MM.1S (cell line): ENCODE results near the gene VEZT.

Experiments
- DNase-seq: peaks from one replicate; pipeline ENCODE4 v3.0.0-alpha.2; 2015
- H2AFZ ChIP-seq: fragments of 300-600 bp; sonication (generic); 2 replicates; pipeline ENCODE4 v1.6.0; 2016; ENCODE audit warnings: antibody characterized with exemption, low read length
- H3F3A ChIP-seq: fragments of 300-600 bp; sonication (generic); 2 replicates; pipeline ENCODE4 v1.6.1; 2016; ENCODE audit warnings: mild to moderate bottlenecking, antibody characterized with exemption, low read length, moderate library complexity, mixed read lengths; ENCODE audit not compliant: insufficient read depth
- H3K27ac ChIP-seq: fragments of 300-600 bp; sonication (generic); 2 replicates; pipeline ENCODE4 v1.5.1; 2016; ENCODE audit warnings: mild to moderate bottlenecking, low read length
- H3K27me3 ChIP-seq: fragments of 300-600 bp; sonication (generic); replicated peaks from 2 replicates; pipeline ENCODE4 v1.6.0; 2016; ENCODE audit warnings: low read length; ENCODE audit not compliant: insufficient read depth
- H3K36me3 ChIP-seq: fragments of 300-600 bp; sonication (generic); replicated peaks from 2 replicates; pipeline ENCODE4 v1.6.1; 2016; ENCODE audit warnings: mild to moderate bottlenecking, low read length, mixed read lengths; ENCODE audit not compliant: insufficient read depth
- H3K4me1 ChIP-seq: fragments of 300-600 bp; sonication (generic); 2 replicates; pipeline ENCODE4 v1.6.1; 2016; ENCODE audit warnings: low read length, mixed read lengths
- H3K4me2 ChIP-seq: fragments of 300-600 bp; sonication (generic); 2 replicates; pipeline ENCODE4 v1.6.0; 2016; ENCODE audit warnings: low read depth, low read length
- H3K4me3 ChIP-seq: fragments of 300-600 bp; sonication (generic); 2 replicates; pipeline ENCODE4 v1.5.1; 2016; ENCODE audit warnings: low read length, mixed read lengths
- H3K79me2 ChIP-seq: fragments of 300-600 bp; sonication (generic); 2 replicates; pipeline ENCODE4 v1.6.1; 2016; ENCODE audit warnings: mixed run types, low read length, mixed read lengths
- H3K9ac ChIP-seq: fragments of 300-600 bp; sonication (generic); 2 replicates; pipeline ENCODE4 v1.6.1; 2016; ENCODE audit warnings: low read length, mixed read lengths
- H3K9me2 ChIP-seq: fragments of 300-600 bp; sonication (generic); replicated peaks from 2 replicates; pipeline ENCODE4 v1.6.1; 2016; ENCODE audit warnings: mild to moderate bottlenecking, low read length, mixed read lengths; ENCODE audit not compliant: insufficient read depth
- H3K9me3 ChIP-seq: fragments of 300-600 bp; sonication (generic); replicated peaks from 2 replicates; pipeline ENCODE4 v1.6.1; 2016; ENCODE audit warnings: mild to moderate bottlenecking, low read length, mixed read lengths; ENCODE audit not compliant: insufficient read depth
- H4K20me1 ChIP-seq: fragments of 300-600 bp; sonication (generic); 2 replicates; pipeline ENCODE4 v1.6.1; 2016; ENCODE audit warnings: mild to moderate bottlenecking, low read length, moderate library complexity, mixed read lengths; ENCODE audit not compliant: insufficient read depth
- EZH2 ChIP-seq: fragments of 300-600 bp; sonication (generic); optimal IDR thresholded peaks from 2 replicates; pipeline ENCODE3; 2017; ENCODE audit warnings: low read depth, mild to moderate bottlenecking, antibody characterized with exemption, low read length, mixed read lengths
- EZH2phosphoT487 ChIP-seq: fragments of 300-600 bp; sonication (generic); IDR thresholded peaks from 2 replicates; pipeline ENCODE4 v1.6.1; 2018; ENCODE audit warnings: antibody characterized with exemption, low read length
- TF ChIP-seq, protein P1 (sequence below): fragments of 300-600 bp; sonication (generic); IDR thresholded peaks from 2 replicates; pipeline ENCODE4 v1.5.1; 2016; ENCODE audit warnings: antibody characterized with exemption, low read length, mixed read lengths

The VEZT gene

DNA sequence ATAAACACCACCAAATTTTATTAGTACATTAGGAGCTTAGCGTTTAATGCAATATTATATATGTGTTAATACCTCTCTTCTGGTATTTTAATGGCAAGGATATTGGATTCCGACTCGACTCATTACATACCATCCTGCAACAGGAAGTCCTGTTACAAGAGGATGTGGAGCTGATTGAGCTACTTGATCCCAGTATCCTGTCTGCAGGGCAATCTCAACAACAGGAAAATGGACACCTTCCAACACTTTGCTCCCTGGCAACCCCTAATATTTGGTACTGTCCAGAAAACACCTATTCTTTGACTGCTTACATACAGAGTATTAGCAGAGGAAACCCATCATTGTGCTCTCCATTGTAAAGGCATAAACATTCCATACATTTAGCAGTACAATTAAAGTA, 45.2 kb downstream of the VEZT start:
- H3K9me2 ChIP-seq: no peaks in the 10 kb centered on the region
- H3K4me3 ChIP-seq: no peak overlapping the region
- no peak overlapping the region for H2AFZ ChIP-seq
- no peaks in the 10 kb centered on the region for H4K20me1 ChIP-seq
- no peak for TF ChIP-seq EZH2phosphoT487
- TF ChIP-seq, protein P1, sequence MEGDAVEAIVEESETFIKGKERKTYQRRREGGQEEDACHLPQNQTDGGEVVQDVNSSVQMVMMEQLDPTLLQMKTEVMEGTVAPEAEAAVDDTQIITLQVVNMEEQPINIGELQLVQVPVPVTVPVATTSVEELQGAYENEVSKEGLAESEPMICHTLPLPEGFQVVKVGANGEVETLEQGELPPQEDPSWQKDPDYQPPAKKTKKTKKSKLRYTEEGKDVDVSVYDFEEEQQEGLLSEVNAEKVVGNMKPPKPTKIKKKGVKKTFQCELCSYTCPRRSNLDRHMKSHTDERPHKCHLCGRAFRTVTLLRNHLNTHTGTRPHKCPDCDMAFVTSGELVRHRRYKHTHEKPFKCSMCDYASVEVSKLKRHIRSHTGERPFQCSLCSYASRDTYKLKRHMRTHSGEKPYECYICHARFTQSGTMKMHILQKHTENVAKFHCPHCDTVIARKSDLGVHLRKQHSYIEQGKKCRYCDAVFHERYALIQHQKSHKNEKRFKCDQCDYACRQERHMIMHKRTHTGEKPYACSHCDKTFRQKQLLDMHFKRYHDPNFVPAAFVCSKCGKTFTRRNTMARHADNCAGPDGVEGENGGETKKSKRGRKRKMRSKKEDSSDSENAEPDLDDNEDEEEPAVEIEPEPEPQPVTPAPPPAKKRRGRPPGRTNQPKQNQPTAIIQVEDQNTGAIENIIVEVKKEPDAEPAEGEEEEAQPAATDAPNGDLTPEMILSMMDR: no peak
- TF ChIP-seq EZH2: no peak
- H3K79me2 ChIP-seq: no peaks in the 10 kb centered on the region
- H3K27ac ChIP-seq: no peak overlapping the region
- H3K9me3 ChIP-seq: no peaks in the 10 kb centered on the region
- H3K27me3 ChIP-seq: no peaks in the 10 kb centered on the region
- H3K36me3 ChIP-seq: no peaks in the 10 kb centered on the region; the same call in 1 of the 2 replicates
- H3F3A ChIP-seq: no peaks in the 10 kb centered on the region
- no peak for DNase-seq
- H3K9ac ChIP-seq: no peak overlapping the region
- no peak overlapping the region for H3K4me2 ChIP-seq
- no peaks in the 10 kb centered on the region for H3K4me1 ChIP-seq

DNA sequence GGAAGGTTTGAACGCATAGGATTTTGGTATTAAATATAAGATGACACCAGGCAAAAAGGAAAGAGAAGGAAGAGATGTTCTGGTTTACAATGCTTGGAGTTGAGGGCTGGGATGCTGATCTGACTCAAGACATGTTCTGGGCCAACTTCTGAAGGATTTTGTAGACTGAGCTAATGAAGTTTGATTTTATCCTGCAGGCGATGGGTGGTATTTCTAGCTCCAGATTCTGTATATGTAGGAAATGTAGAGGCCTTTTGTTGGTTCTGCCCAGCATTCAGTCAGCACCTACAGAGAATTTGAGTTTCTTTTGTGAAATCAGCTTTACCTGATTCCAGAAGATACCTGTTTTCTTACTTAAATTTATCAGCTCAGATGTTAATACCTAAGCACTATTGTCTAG, 48.2 kb downstream of the VEZT start:
- TF ChIP-seq EZH2 (no peak), EZH2phosphoT487 (no peak)
- TF ChIP-seq, protein P1: no peak
- no peaks in the 10 kb centered on the region for H3K9me3 ChIP-seq
- H3K9ac ChIP-seq: no peak overlapping the region
- no peak overlapping the region for H3K27ac ChIP-seq
- no peak overlapping the region for H3K4me3 ChIP-seq
- no peaks in the 10 kb centered on the region for H3K79me2 ChIP-seq
- H3K27me3 ChIP-seq: no peaks in the 10 kb centered on the region
- H4K20me1 ChIP-seq: no peaks in the 10 kb centered on the region
- no peaks in the 10 kb centered on the region for H3F3A ChIP-seq
- no peaks in the 10 kb centered on the region; the same call in 1 of the 2 replicates for H3K36me3 ChIP-seq
- H3K4me1 ChIP-seq: no peaks in the 10 kb centered on the region
- no peak overlapping the region for H3K4me2 ChIP-seq
- no peak overlapping the region for H2AFZ ChIP-seq
- H3K9me2 ChIP-seq: no peaks in the 10 kb centered on the region
- no peak for DNase-seq

DNA sequence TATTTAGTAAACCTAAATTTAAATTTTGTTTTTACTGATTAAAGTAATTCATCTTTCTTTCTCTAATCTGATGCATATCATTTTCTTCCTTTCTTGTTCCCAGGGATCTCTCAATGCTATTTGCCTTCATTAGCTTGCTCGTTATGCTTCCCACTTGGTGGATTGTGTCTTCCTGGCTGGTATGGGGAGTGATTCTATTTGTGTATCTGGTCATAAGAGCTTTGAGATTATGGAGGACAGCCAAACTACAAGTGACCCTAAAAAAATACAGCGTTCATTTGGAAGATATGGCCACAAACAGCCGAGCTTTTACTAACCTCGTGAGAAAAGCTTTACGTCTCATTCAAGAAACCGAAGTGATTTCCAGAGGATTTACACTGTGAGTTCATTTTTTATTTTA, 48.6 kb downstream of the VEZT start:
- Histone ChIP-seq H3K27ac (no peak overlapping the region), H3K9me3 (no peaks in the 10 kb centered on the region), H3K4me2 (no peak overlapping the region), H3K9ac (no peak overlapping the region), H3K9me2 (no peaks in the 10 kb centered on the region), H3K4me1 (no peaks in the 10 kb centered on the region), H3K36me3 (no peaks in the 10 kb centered on the region; the same call in 1 of the 2 replicates), H2AFZ (no peak overlapping the region), H3K27me3 (no peaks in the 10 kb centered on the region), H3F3A (no peaks in the 10 kb centered on the region), H3K4me3 (no peak overlapping the region), H4K20me1 (no peaks in the 10 kb centered on the region), H3K79me2 (no peaks in the 10 kb centered on the region)
- DNase-seq: no peak
- TF ChIP-seq EZH2phosphoT487 (no peak), EZH2 (no peak)
- TF ChIP-seq, protein P1: no peak
